PC-3 (cell line): ENCODE results near the gene GRB10.

ENCODE experiments used
- CTCF ChIP-seq: fragments of 300-600 bp; sonication (generic); conservative IDR thresholded peaks from 2 replicates; pipeline ENCODE4 v1.5.1; 2017; ENCODE audit warnings: antibody characterized with exemption, low read depth, mild to moderate bottlenecking, low read length
- EZH2 ChIP-seq: fragments of 300-600 bp; sonication (generic); IDR thresholded peaks from one replicate; pipeline ENCODE4 v1.6.1; 2017; ENCODE audit warnings: antibody characterized with exemption, mild to moderate bottlenecking, low read length; ENCODE audit not compliant: unreplicated experiment

- no peak for TF ChIP-seq CTCF
- TF ChIP-seq EZH2 = no peak
Measured at GRCh38 chr7:50612704-50613103, 170.0 kb downstream of the GRB10 start.
